H1 (cell line): ENCODE results near the gene MAPK8IP1.

ENCODE experiments used
- BCL11A ChIP-seq, 2 experiments: IDR thresholded peaks; one replicate each; pipeline ENCODE4 v1.6.1; 2011; ENCODE audit warnings: low read depth in 2 of 2, low read length in 2 of 2, mild to moderate bottlenecking in 2 of 2
- CHD2 ChIP-seq: IDR thresholded peaks from 2 replicates; pipeline ENCODE4 v1.6.1; 2012; ENCODE audit warnings: low read length, improper control_type of control experiment
- EZH2 ChIP-seq: fragments of 200-600 bp; sonication (generic); IDR thresholded peaks from 2 replicates; pipeline ENCODE4 v1.7.1; 2012; ENCODE audit warnings: low read depth, mild to moderate bottlenecking, moderate library complexity, low read length, inconsistent platforms; ENCODE audit not compliant: severe bottlenecking
- KDM1A ChIP-seq: fragments of 200-600, 300-600 bp; sonication (generic); IDR thresholded peaks from 2 replicates; pipeline ENCODE4 v1.7.1; 2016; ENCODE audit warnings: mild to moderate bottlenecking, low read length, borderline replicate concordance
- MAFK ChIP-seq: IDR thresholded peaks from 2 replicates; pipeline ENCODE4 v1.6.1; 2012; ENCODE audit warnings: low read depth, mild to moderate bottlenecking, improper control_type of control experiment, low read length
- POLR2A ChIP-seq, 2 experiments: IDR thresholded peaks; 1 replicate in 1 of 2; 2 replicates in 1 of 2; pipeline ENCODE4 v1.6.1; 2011; ENCODE audit warnings: low read depth in 2 of 2, low read length in 2 of 2, mild to moderate bottlenecking in 2 of 2; ENCODE audit errors: control extremely low read depth in 1 of 2
- POLR2AphosphoS5 ChIP-seq: IDR thresholded peaks from 2 replicates; pipeline ENCODE4 v1.6.1; 2011; ENCODE audit warnings: low read depth, low read length
- POU5F1 ChIP-seq: IDR thresholded peaks from 2 replicates; pipeline ENCODE4 v1.6.1; 2011; ENCODE audit warnings: low read depth, mild to moderate bottlenecking, low read length, moderate library complexity
- TAF1 ChIP-seq: IDR thresholded peaks from 2 replicates; pipeline ENCODE4 v1.6.1; 2011; ENCODE audit warnings: mild to moderate bottlenecking, low read depth, low read length
- TBP ChIP-seq: IDR thresholded peaks from 2 replicates; pipeline ENCODE4 v1.6.1; 2011; ENCODE audit warnings: low read depth, low read length, improper control_type of control experiment
- YY1 ChIP-seq: IDR thresholded peaks from 2 replicates; pipeline ENCODE4 v1.6.1; 2011; ENCODE audit warnings: low read depth, mild to moderate bottlenecking, low read length
- TF ChIP-seq, protein P1 (sequence below), 3 experiments: IDR thresholded peaks; 1 replicate in 2 of 3; 2 replicates in 1 of 3; pipeline versions ENCODE4 v1.5.1 to v1.6.1; 2011; ENCODE audit warnings: low read length in 3 of 3, mild to moderate bottlenecking in 3 of 3, inconsistent platforms in 2 of 3, low read depth in 1 of 3, moderate library complexity in 1 of 3; ENCODE audit not compliant: insufficient read depth in 1 of 3; ENCODE audit errors: control extremely low read depth in 1 of 3

DNA sequence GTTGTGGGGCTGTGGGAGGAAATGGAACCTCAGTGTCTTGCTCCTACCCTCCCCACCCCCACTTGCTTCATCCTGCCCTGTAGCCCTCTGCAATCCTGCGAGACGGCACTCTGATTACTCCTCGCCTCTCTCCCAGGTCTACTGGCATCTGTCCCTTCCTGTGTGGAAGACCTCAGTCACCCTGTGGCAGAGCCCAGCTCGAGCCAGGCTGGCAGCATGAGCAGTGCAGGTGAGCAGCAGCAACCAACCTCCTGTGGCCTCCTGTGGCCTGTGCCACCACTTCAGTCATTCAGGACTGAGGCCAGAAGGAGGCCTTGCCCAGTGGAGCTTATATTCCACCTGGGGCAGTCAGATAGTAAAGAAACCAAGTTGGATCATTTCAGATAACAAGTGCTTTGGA is 14.7 kb upstream of the MAPK8IP1 start:
- no peak for TF ChIP-seq CHD2
- TF ChIP-seq, protein P1, sequence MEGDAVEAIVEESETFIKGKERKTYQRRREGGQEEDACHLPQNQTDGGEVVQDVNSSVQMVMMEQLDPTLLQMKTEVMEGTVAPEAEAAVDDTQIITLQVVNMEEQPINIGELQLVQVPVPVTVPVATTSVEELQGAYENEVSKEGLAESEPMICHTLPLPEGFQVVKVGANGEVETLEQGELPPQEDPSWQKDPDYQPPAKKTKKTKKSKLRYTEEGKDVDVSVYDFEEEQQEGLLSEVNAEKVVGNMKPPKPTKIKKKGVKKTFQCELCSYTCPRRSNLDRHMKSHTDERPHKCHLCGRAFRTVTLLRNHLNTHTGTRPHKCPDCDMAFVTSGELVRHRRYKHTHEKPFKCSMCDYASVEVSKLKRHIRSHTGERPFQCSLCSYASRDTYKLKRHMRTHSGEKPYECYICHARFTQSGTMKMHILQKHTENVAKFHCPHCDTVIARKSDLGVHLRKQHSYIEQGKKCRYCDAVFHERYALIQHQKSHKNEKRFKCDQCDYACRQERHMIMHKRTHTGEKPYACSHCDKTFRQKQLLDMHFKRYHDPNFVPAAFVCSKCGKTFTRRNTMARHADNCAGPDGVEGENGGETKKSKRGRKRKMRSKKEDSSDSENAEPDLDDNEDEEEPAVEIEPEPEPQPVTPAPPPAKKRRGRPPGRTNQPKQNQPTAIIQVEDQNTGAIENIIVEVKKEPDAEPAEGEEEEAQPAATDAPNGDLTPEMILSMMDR (IDR thresholded peaks at IDR 0.05; ENCODE audit: control extremely low read depth in 1 of 3, insufficient read depth in 1 of 3, low read depth in 1 of 3, low read length in 3 of 3) = no peak
- no peak for TF ChIP-seq POU5F1
- no peak for TF ChIP-seq MAFK
- TF ChIP-seq KDM1A = no peak
- no peak for TF ChIP-seq TAF1
- no peak for TF ChIP-seq POLR2A (IDR thresholded peaks at IDR 0.05; ENCODE audit: control extremely low read depth in 1 of 2, low read depth in 2 of 2, low read length in 2 of 2)
- TF ChIP-seq TBP = no peak
- TF ChIP-seq EZH2 = no peak
- TF ChIP-seq YY1 = no peak
- no peak for TF ChIP-seq POLR2AphosphoS5
- no peak for TF ChIP-seq BCL11A (IDR thresholded peaks at IDR 0.05; ENCODE audit: low read depth in 2 of 2, low read length in 2 of 2)
